K562 (cell line): Measurements from ENCODE around the gene SLC4A1. TPM values are rescaled to one million over a fixed set of nuclear protein-coding genes. Genes with fewer than 3 reads are reported as not detected.

Experiments
- ARID2 ChIP-seq: fragments of 450-650 bp; IDR thresholded peaks from 2 replicates; pipeline ENCODE4 v1.6.1; 2017; ENCODE audit warnings: antibody characterized with exemption, mild to moderate bottlenecking
- GTF3C2 ChIP-seq: IDR thresholded peaks from 3 replicates; pipeline ENCODE4 v1.6.1; 2011; ENCODE audit warnings: borderline replicate concordance, mild to moderate bottlenecking, moderate library complexity; ENCODE audit not compliant: insufficient read length; ENCODE audit errors: extremely low read depth
- ID3 ChIP-seq, 2 experiments: fragments of 250-450 bp in 1 of 2; fragments of 450-650 bp in 1 of 2; sonication (Bioruptor Pico) in 1 of 2; IDR thresholded peaks; 2 replicates each; pipeline versions ENCODE4 v1.6.1 to v1.8.0; 2016 to 2021; ENCODE audit warnings: mild to moderate bottlenecking in 2 of 2, moderate library complexity in 2 of 2, missing compliant biosample characterization in 1 of 2, missing genetic modification characterization in 1 of 2
- MBD2 ChIP-seq: sonication (generic); IDR thresholded peaks from 2 replicates; pipeline ENCODE4 v1.6.1; 2016; ENCODE audit warnings: low read depth, borderline replicate concordance
- MITF ChIP-seq: IDR thresholded peaks from 2 replicates; pipeline ENCODE4 v1.6.1; 2014; ENCODE audit warnings: antibody characterized with exemption
- NCOA4 ChIP-seq: fragments of 450-650 bp; IDR thresholded peaks from 2 replicates; pipeline ENCODE4 v1.6.1; 2018; ENCODE audit warnings: mild to moderate bottlenecking; ENCODE audit not compliant: partially characterized antibody
- NFIX ChIP-seq: fragments of 250-450 bp; sonication (Bioruptor Pico); IDR thresholded peaks from 2 replicates; pipeline ENCODE4 v1.4.0; 2020; ENCODE audit warnings: low read depth, mild to moderate bottlenecking, moderate library complexity
- POLR2H ChIP-seq: IDR thresholded peaks from 2 replicates; pipeline ENCODE4 v1.6.1; 2016; ENCODE audit warnings: missing genetic modification characterization, low read depth, mild to moderate bottlenecking, control low read depth, missing compliant biosample characterization, moderate library complexity
- SIX5 ChIP-seq, 2 experiments: IDR thresholded peaks; 2 replicates each; pipeline ENCODE4 v1.6.1; 2011; ENCODE audit warnings: low read length in 2 of 2, borderline replicate concordance in 1 of 2, low read depth in 1 of 2, mild to moderate bottlenecking in 1 of 2, moderate library complexity in 1 of 2; ENCODE audit not compliant: insufficient read depth in 1 of 2
- SMARCE1 ChIP-seq: fragments of 450-650 bp; IDR thresholded peaks from 2 replicates; pipeline ENCODE4 v1.7.1; 2016; ENCODE audit warnings: mild to moderate bottlenecking
- SP1 ChIP-seq: sonication (generic); formaldehyde crosslinking; IDR thresholded peaks from 2 replicates; pipeline ENCODE4 v1.8.1; 2022; ENCODE audit warnings: mild to moderate bottlenecking, missing genetic modification reagents
- SRSF3 ChIP-seq: fragments of 200-400 bp; formaldehyde crosslinking; IDR thresholded peaks from 2 replicates; pipeline ENCODE4 v1.6.1; 2016; ENCODE audit warnings: mild to moderate bottlenecking, low read length, moderate library complexity; ENCODE audit not compliant: insufficient read depth
- STAG1 ChIP-seq: sonication (generic); formaldehyde crosslinking; IDR thresholded peaks from 2 replicates; pipeline ENCODE4 v1.5.0; 2020; ENCODE audit warnings: missing genetic modification reagents, borderline replicate concordance
- ZBED1 ChIP-seq: IDR thresholded peaks from 2 replicates; pipeline ENCODE4 v1.6.1; 2014
- ZNF217 ChIP-seq: sonication (generic); formaldehyde crosslinking; IDR thresholded peaks from 2 replicates; pipeline ENCODE4 v1.8.0; 2022; ENCODE audit warnings: mild to moderate bottlenecking, missing genetic modification reagents
- ZNF408 ChIP-seq: fragments of 250-450 bp; sonication (Bioruptor Pico); IDR thresholded peaks from 2 replicates; pipeline ENCODE4 v1.4.0; 2020; ENCODE audit warnings: low read depth, mild to moderate bottlenecking, moderate library complexity
- polyA plus RNA-seq, 8 experiments: library from polyadenylated mRNA; depleted of rRNA in 4 of 8; stranded (reverse) in 5 of 8; unstranded in 3 of 8; fragments of >200 nt; fragmentation: Nextera tagmentation in 2 of 8; fragmentation: Illumina TruSeq in 1 of 8; extraction: Ambion mirVana in 2 of 8; extraction: Trizol in 1 of 8; gene quantifications; 2 replicates each; pipeline versions ENCODE4 v1.2.1 to v1.2.3, GENCODE V29; 2011 to 2014; ENCODE audit warnings: inconsistent platforms in 1 of 8, missing spikeins in 1 of 8
- total RNA-seq, 7 experiments: library from RNA; depleted of rRNA in 6 of 7; stranded (reverse); fragments of >200 nt in 6 of 7; fragmentation: Illumina TruSeq in 2 of 7; extraction: Trizol in 2 of 7; gene quantifications; 2 replicates each; pipeline versions ENCODE4 v1.2.1 to v1.2.3, GENCODE V29; 2011 to 2021; ENCODE audit warnings: low replicate concordance in 1 of 7

Gene SLC4A1
- total and polyA plus RNA-seq, 9 of the 15 experiments (the other 6 are each of a cell fraction or from before 2014, with no cell fraction given): 0.14 to 1.00 (median 0.53) TPM

- TF ChIP-seq GTF3C2 (no peak), NCOA4 (peak; percentile 94), ZNF408 (CRISPR knock-in tag) (no peak), ZNF217 (CRISPR knock-in tag) (no peak), STAG1 (CRISPR knock-in tag) (no peak), POLR2H (no peak), ID3 (CRISPR knock-in tag; IDR thresholded peaks at IDR 0.05) (peak; percentile 72; the same call in 1 of the 2 replicates), ID3 (tag; IDR thresholded peaks at IDR 0.05) (peak; percentile 98), MITF (peak; percentile 40; the same call in 1 of the 2 replicates), SP1 (peak; percentile 93), NFIX (CRISPR knock-in tag) (peak; percentile 32; the same call in 1 of the 2 replicates), ARID2 (no peak), SMARCE1 (peak; percentile 95), MBD2 (peak; percentile 44; the same call in 1 of the 2 replicates), ZBED1 (peak; percentile 91), SRSF3 (no peak), SIX5 (IDR thresholded peaks at IDR 0.05; ENCODE audit: borderline replicate concordance in 1 of 2, insufficient read depth in 1 of 2, low read depth in 1 of 2, low read length in 2 of 2) (no peak)
Observed at GRCh38 chr17:44266402-44267164, 1.4 kb downstream of the SLC4A1 start (continued).
